T47D (cell line): Measurements from ENCODE around the gene TNRC6C.

ENCODE experiments used
- DNase-seq, 2 experiments: peaks; one replicate each; pipeline versions ENCODE4 v3.0.0 to v3.0.0-alpha.2; 2011 to 2012; ENCODE audit warnings: low read depth in 1 of 2, low spot score in 1 of 2
- JUND ChIP-seq: IDR thresholded peaks from 2 replicates; pipeline ENCODE4 v1.6.1; 2012; ENCODE audit warnings: low read depth
- in situ Hi-C: cut with HindIII; loops from 2 replicates; pipeline ENCODE4 v1.10.0; 2016; ENCODE audit warnings: low sequenced_read_pairs, low pct_unique_long_range_greater_than_20kb

Gene TNRC6C

DNA sequence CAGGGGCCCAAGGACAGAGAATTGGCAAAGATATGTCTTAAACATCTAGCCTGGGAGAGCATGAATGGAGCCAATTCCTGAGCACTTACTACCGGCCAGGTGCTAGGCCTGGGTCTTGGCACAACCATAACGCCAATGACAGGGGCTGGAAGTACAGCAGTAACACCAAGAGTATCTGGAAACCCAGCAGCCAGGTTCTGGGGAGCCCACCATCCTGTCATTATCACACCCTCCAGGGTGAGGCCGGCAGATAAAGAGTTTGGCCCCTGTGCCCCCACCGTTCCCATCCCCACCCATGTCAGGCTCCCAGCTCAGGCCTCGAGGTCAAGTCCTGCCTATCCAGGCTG is 171.6 kb downstream of the TNRC6C start:
- in situ Hi-C loops, result no loop called here
- TF ChIP-seq JUND, result no peak
- DNase-seq, result no peak

DNA sequence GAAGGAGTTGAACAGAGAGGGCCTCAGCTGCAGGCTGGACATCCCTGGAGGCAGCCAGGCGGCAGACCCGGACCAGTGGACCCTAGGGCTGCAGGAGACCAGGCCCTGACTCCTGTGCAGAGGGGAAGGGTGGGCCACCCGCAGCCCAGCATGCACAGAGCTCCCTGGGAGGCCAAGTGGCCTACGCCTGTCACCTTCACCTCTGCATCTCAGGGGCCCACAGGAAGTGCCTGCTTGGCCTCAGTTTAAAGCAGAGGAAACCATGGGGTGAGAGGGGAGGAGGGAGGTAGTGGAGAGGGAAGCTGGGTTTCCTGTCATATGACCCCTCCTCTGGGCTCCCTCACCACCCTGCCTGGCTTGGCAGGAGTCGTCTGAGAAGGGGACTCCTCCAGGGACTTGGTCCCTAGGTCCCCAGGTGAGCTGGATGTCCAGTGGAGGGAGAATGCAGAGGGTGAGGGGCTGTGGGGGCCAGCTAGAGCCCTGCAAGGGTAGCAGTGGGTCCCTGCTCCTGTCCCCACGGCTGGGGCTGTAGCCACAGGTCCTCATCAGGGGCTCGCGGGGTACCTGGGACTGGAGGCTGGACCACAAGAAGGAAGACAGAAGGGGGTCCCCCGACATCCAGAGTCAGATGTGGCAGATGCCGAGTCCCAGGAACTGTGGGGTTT is 172.1 kb downstream of the TNRC6C start, which contains the start of gene TMC8:
Gene TMC8 (plus strand): TSS at position 335 of the 665 bp plus-strand sequence. CDS start 818 bp downstream, outside the sequence.
- DNase-seq, result no peak

DNA sequence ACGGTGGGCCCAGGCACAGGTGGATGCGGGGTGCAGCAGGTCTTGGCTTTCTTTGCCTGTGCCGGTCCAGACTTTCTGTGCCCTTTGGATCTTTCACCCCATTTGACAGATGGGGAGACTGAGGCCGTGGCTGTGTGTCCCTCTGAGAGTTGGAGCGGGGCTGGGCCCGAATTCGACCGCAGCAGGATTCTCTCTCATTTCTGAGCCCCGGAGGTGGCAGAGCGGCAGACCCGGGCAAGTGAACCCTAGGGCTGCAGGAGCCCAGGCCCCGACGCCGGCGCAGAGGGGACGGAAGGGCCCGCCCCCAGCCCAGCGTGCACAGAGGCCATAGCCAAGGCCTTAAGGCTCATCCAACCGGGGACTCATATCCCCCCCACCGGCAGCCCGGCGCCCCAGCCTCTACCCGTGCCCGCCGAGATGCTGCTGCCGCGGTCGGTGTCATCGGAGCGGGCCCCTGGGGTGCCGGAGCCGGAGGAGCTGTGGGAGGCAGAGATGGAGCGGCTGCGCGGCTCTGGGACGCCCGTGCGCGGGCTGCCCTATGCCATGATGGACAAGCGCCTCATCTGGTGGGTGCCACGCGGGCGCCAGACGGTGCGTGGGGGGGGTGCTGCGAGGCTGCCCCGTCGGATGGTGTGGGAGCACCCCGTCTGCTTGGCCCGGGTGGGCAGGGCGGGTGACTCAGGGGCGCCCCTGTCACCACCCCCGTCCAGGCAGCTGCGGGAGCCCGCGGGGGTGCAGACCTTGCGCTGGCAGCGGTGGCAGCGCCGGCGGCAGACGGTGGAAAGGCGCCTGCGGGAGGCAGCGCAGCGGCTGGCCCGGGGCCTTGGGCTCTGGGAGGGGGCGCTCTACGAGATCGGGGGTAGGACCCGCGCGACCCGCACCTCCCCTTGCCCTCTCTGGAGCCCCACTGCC is 172.9 kb downstream of the TNRC6C start:
- DNase-seq, result no peak
- TF ChIP-seq JUND, result no peak
- in situ Hi-C loops, result no loop called here

More for the DNA sequence above, 172.1 kb downstream of the TNRC6C start, which contains the start of gene TMC8:
- in situ Hi-C loops, result no loop called here
- TF ChIP-seq JUND, result no peak

DNA sequence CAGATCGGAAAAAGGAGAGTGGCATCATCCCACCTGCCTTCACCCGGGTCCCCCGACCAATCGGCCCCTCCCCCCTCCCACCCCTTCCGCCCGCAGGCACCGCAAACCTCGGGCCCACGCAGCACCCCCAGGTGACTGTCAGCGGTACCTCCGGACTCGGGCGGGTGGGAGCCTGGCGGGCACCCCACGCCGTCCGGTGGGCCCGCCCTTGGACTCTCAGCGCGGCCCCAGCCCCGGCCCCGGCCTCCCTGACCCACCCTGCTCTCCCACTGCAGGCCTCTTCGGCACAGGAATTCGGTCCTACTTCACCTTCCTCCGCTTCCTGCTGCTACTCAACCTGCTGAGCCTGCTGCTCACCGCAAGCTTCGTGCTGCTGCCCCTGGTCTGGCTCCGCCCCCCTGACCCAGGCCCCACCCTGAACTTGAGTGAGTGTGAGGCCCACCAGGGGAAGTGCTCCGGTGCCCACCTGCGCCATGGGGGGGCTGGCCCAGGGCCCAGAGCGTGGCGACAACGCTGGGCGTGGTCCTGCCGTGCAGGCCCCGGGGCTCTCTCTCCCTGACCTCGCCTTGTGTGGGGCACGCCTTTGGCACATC is 173.7 kb downstream of the TNRC6C start:
- peak; percentile 83 to 92 for DNase-seq
- in situ Hi-C loops, result no loop called here
- no peak for TF ChIP-seq JUND

DNA sequence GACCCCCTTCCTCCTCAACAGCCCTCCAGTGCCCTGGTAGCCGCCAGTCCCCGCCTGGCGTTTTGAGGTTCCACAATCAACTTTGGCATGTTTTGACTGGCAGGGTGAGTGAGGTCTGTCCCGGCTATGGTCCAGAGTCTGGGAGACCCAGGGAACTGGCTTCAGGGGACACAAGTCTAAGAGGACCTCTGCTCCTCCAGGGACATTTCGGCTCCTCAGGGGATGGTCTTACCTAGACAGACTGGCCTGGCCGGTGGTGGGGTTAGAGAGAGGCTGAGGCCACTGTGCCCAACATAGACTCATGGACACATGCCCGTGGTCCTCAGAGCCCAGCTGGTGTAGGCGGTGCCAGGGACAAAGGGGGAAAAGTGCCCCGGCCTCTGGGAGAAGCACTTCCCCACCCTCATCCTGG is 174.3 kb downstream of the TNRC6C start:
- DNase-seq, result no peak
- in situ Hi-C loops, result no loop called here
- no peak for TF ChIP-seq JUND

DNA sequence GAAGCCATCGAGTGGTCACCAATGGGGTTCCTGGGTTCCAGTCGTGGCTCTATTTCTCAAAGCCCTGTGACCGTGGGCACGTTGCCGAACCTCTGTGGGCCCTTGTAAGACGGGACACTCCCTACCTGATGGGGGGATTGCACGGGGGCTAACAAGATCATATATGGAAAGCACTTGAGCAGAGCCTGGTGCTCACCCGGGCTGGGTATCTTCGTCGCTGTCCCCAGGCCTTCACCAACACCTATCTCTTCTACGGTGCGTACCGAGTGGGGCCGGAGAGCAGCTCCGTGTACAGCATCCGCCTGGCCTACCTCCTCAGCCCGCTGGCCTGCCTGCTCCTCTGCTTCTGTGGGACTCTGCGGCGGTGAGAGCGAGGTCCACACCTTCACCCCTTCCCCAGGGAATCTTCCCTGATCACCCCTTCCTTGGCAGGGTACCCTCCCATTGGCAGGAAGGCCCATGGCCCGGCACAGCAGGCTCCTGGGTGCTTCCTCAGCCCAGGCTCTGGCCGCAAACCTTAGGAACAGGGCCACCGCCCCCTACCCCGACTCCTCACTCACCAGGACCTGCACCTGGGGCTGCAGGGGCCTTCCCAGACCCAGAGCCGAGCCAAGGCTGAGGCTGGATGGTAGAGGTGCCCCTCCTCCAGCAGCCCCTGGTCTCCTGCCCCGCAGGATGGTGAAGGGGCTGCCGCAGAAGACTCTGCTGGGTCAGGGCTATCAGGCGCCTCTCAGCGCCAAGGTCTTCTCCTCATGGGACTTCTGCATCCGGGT is 174.9 kb downstream of the TNRC6C start:
- TF ChIP-seq JUND, result no peak
- no peak for DNase-seq
- in situ Hi-C loops, result no loop called here

DNA sequence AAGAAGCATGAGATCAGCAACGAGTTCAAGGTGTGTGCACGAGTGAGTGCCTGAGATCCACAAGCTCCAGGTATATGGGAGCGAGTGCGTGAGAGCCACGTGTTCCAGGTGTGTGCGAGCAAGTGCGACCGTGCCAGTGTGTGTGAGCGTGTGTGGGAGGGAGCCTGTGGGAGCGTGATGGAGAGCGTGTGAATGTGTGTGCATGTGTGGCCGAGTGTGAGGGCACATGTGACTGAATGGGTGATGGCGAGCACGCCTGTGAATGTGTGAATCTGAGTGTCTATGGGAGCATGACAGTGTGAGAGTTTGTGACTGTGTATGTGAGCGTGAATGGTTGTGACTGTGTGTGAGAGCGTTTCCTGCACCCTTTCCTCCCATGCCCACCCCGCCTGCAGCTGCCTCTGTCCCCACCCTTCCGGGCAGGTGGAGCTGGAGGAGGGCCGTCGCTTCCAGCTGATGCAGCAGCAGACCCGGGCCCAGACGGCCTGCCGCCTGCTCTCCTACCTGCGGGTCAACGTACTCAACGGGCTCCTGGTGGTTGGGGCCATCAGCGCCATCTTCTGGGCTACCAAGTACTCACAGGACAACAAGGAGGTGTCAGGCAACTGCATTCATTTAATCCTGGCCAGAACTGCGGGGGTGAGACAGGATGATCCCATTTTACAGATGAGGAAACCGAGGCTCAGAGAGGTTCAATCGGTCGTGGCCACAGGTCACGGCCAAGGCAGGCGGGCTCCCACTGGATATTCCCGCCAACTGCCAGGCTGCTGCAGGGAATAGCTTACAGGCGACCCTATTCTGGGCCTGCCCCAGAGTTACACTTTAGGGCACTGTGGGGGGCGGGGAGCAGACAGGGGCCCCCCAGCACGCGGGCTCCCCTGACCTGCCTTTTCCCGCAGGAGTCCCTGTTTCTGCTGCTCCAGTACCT is 175.7 kb downstream of the TNRC6C start:
- DNase-seq, result peak; percentile 77 to 89
- in situ Hi-C loops, result no loop called here

DNA sequence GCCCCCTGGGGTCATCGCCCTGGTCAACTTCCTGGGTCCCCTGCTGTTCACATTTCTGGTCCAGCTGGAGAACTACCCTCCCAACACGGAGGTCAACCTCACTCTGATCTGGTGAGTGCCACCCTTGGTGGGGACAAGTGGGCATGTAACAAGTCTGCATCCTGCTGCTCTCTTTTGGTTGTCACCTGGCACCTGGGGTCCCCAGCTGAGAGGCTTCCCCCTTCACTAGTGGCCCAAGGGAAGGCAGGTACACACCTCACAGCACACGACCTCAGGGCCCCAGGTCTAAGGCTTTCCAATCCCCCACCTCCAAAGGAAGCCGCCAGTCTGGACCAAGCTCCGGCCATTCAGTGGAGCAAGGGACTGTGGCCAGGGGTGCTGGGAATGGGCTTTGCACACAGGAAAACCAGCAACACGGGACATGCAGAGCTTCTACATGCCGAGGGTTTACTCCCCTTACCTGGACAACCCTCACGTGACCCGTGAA is 176.4 kb downstream of the TNRC6C start:
- DNase-seq, result no peak
- TF ChIP-seq JUND, result no peak
- in situ Hi-C loops, result no loop called here

More for the DNA sequence above, 175.7 kb downstream of the TNRC6C start:
- TF ChIP-seq JUND, result no peak

DNA sequence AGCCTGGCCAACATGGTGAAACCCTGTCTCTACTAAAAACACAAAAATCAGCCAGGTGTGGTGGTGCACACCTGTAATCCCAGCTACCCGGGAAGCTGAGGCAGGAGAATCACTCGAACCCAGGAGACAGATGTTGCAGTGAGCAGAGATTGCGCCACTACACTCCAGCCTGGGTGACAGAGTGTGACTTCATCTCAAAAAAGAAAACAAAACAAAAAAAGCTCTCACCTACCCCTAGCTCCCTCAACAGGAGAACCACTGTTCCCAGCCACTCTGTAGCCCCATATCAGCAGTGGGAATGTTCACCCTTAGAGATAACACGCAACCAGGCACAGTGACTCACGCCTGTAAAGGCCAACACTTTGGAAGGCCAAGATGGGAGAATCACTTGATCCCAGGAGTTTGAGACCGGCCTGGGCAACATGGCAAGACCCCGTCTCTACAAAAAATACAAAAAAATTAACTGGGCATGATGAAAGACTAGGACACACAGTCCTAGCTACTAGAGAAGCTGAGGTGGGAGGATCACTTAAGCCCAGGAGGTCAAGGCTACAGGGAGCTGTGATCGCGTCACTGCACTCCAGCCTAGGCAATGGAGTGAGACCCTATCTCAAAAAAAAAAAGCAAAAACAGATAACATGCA is 177.5 kb downstream of the TNRC6C start:
- no peak for TF ChIP-seq JUND
- no peak for DNase-seq
- in situ Hi-C loops, result no loop called here

DNA sequence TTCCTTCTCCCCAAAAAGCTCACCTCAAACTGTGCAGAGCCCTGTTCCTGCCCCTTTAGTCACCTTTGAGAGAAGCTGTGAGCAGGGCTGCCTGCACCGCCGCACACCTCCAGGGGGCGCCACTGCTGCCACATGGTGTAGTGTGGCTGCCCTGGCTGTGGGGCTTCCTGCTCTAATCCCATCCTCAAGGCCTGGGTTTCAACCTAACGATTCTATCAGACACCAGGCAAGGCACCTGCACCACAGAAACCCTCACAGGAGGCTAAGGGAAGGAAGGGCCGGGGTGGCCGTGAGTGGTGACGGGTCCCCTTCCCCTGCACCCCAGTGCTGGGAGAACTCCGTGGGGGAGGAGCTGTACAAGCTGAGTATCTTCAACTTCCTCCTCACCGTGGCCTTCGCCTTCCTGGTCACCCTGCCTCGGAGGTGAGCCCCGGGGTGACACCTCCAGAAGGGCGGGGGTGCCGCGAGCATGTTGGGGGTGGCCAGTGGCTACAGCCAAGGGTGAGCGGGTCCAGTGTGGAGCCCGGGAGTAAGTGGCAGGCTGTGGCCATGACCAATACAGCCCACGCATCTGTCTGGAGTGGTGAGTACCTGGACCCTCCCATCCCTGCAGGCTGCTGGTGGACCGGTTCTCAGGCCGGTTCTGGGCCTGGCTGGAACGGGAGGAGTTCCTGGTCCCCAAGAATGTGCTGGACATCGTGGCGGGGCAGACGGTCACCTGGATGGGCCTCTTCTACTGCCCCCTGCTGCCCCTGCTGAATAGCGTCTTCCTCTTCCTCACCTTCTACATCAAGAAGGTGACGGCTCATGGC is 179.1 kb downstream of the TNRC6C start:
- no peak for TF ChIP-seq JUND
- peak in 1 of 2 experiments; percentile 93 for DNase-seq
- in situ Hi-C loops, result no loop called here
